HL-60 (cell line): ENCODE data around the gene CCDC83.

Experiments used
- DNase-seq, 2 experiments: peaks; one replicate each; pipeline ENCODE4 v3.0.0-alpha.2; 2010 to 2020; ENCODE audit warnings: low read depth in 1 of 2, low spot score in 1 of 2
- H3K27ac ChIP-seq: fragments of 250-450 bp; sonication (Bioruptor Pico); replicated peaks from 2 replicates; pipeline ENCODE4 v1.5.1; 2020; ENCODE audit warnings: mild to moderate bottlenecking, moderate library complexity
- H3K27me3 ChIP-seq: fragments of 250-450 bp; sonication (Bioruptor Pico); 2 replicates; pipeline ENCODE4 v1.5.1; 2021; ENCODE audit warnings: mild to moderate bottlenecking, moderate library complexity; ENCODE audit not compliant: insufficient read depth, poor library complexity, severe bottlenecking
- H3K4me3 ChIP-seq: replicated peaks from 2 replicates; pipeline ENCODE4 v1.5.1; 2011; ENCODE audit warnings: mild to moderate bottlenecking, control low read depth, low read length; ENCODE audit not compliant: insufficient read depth
- CTCF ChIP-seq: IDR thresholded peaks from one replicate; pipeline ENCODE4 v1.5.1; 2011; ENCODE audit warnings: low read length, control low read depth, inconsistent platforms; ENCODE audit not compliant: insufficient read depth
- GABPA ChIP-seq: IDR thresholded peaks from 2 replicates; pipeline ENCODE4 v1.6.1; 2012; ENCODE audit warnings: low read depth
- POLR2AphosphoS5 ChIP-seq: IDR thresholded peaks from 2 replicates; pipeline ENCODE4 v1.6.1; 2012; ENCODE audit warnings: low read depth
- REST ChIP-seq: IDR thresholded peaks from 2 replicates; pipeline ENCODE4 v1.6.1; 2012; ENCODE audit warnings: low read depth; ENCODE audit not compliant: insufficient replicate concordance
- SPI1 ChIP-seq: IDR thresholded peaks from 2 replicates; pipeline ENCODE4 v1.6.1; 2012; ENCODE audit warnings: low read depth, mild to moderate bottlenecking, borderline replicate concordance

The CCDC83 gene

GRCh38 chr11:85937835-85938234 lies 82.7 kb downstream of the CCDC83 start:
- H3K27me3 ChIP-seq = no peaks in the 10 kb centered on the region
- H3K27ac ChIP-seq = no peak overlapping the region
- H3K4me3 ChIP-seq = no peak overlapping the region
- DNase-seq = no peak
- TF ChIP-seq CTCF (no peak), SPI1 (no peak), POLR2AphosphoS5 (no peak), GABPA (no peak), REST (no peak)

- Histone ChIP-seq H3K4me3 (no peak overlapping the region), H3K27ac (no peak overlapping the region), H3K27me3 (no peaks in the 10 kb centered on the region)
- no peak for DNase-seq
- TF ChIP-seq CTCF (no peak), REST (no peak), SPI1 (no peak), GABPA (no peak), POLR2AphosphoS5 (no peak)
These were observed 84.2 kb downstream of the CCDC83 start for GRCh38 chr11:85939099-85940015.

- Histone ChIP-seq H3K27me3 (no peaks in the 10 kb centered on the region), H3K27ac (no peak overlapping the region), H3K4me3 (no peak overlapping the region)
- DNase-seq = peak in 1 of 2 experiments; percentile 51
- peak; percentile 44 for TF ChIP-seq CTCF
- no peak for TF ChIP-seq SPI1
These were observed 86.3 kb downstream of the CCDC83 start for GRCh38 chr11:85941380-85941973.
